DOHH2 (cell line): ENCODE measurements around the gene TTC28.

ENCODE experiments used
- EZH2phosphoT487 ChIP-seq: fragments of 200-600 bp; sonication (generic); IDR thresholded peaks from 2 replicates; pipeline ENCODE4 v1.6.1; 2017; ENCODE audit warnings: borderline replicate concordance, mild to moderate bottlenecking, antibody characterized with exemption, low read length, moderate library complexity, mixed read lengths
- TF ChIP-seq, protein P1 (sequence below): fragments of 200-600 bp; sonication (generic); IDR thresholded peaks from one replicate; pipeline ENCODE4 v1.5.1; 2014; ENCODE audit warnings: antibody characterized with exemption, mild to moderate bottlenecking, low read depth, low read length; ENCODE audit not compliant: poor library complexity, severe bottlenecking

GRCh38 chr22:28333088-28333487, 346.6 kb downstream of the TTC28 start:
- TF ChIP-seq, protein P1, sequence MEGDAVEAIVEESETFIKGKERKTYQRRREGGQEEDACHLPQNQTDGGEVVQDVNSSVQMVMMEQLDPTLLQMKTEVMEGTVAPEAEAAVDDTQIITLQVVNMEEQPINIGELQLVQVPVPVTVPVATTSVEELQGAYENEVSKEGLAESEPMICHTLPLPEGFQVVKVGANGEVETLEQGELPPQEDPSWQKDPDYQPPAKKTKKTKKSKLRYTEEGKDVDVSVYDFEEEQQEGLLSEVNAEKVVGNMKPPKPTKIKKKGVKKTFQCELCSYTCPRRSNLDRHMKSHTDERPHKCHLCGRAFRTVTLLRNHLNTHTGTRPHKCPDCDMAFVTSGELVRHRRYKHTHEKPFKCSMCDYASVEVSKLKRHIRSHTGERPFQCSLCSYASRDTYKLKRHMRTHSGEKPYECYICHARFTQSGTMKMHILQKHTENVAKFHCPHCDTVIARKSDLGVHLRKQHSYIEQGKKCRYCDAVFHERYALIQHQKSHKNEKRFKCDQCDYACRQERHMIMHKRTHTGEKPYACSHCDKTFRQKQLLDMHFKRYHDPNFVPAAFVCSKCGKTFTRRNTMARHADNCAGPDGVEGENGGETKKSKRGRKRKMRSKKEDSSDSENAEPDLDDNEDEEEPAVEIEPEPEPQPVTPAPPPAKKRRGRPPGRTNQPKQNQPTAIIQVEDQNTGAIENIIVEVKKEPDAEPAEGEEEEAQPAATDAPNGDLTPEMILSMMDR = no peak
- TF ChIP-seq EZH2phosphoT487 = no peak
